Measurements from ENCODE around the gene STPG1.

- TF ChIP-seq CTCF (IDR thresholded peaks at IDR 0.05) (no peak), EHMT2 (IDR thresholded peaks at IDR 0.05; ENCODE audit: low read depth) (no peak), SMC3 (IDR thresholded peaks at IDR 0.05) (no peak), REST (IDR thresholded peaks at IDR 0.05) (no peak), POLR2A (IDR thresholded peaks at IDR 0.05; ENCODE audit: low read length) (no peak), RCOR1 (IDR thresholded peaks at IDR 0.05; ENCODE audit: low read depth, low read length) (no peak), JUNB (IDR thresholded peaks at IDR 0.05) (no peak)
Observed at GRCh38 chr1:24421502-24421901, 7.9 kb upstream of the STPG1 start.

All from A549 (cell line).